H4 (cell line): Measurements from ENCODE around the gene CADPS2. TPM values are rescaled to one million over a fixed set of nuclear protein-coding genes. Genes with fewer than 3 reads are reported as not detected.
A peak's percentile ranks its signal among the peaks of the same experiment; 100 is the strongest.

Experiments
- DNase-seq: peaks from one replicate; pipeline ENCODE4 v3.0.0-alpha.2; 2015; ENCODE audit warnings: low spot score
- total RNA-seq: library from RNA; depleted of rRNA; stranded (reverse); fragments of >200 nt; shearing (Covaris generic); gene quantifications from 2 replicates; pipeline ENCODE4 v1.2.3, GENCODE V29; 2014

CADPS2 gene
- total RNA-seq, 1 experiment from 2014 or later = 23.3 TPM

- DNase-seq = no peak
Observed at GRCh38 chr7:122457325-122457724, 428.9 kb downstream of the CADPS2 start.

- DNase-seq = no peak
Observed at GRCh38 chr7:122454776-122455507, 431.3 kb downstream of the CADPS2 start.

- no peak for DNase-seq
Observed at GRCh38 chr7:122453432-122453831, 432.8 kb downstream of the CADPS2 start.

- no peak for DNase-seq
Observed at GRCh38 chr7:122448893-122449589, 437.2 kb downstream of the CADPS2 start.

- DNase-seq = no peak
Observed at GRCh38 chr7:122442929-122443328, 443.3 kb downstream of the CADPS2 start.

GRCh38 chr7:122438492-122438891 lies 447.8 kb downstream of the CADPS2 start:
- DNase-seq = no peak

- DNase-seq = no peak
Observed at GRCh38 chr7:122438006-122438405, 448.3 kb downstream of the CADPS2 start.

- DNase-seq = no peak
Observed at GRCh38 chr7:122433765-122434164, 452.5 kb downstream of the CADPS2 start.

- DNase-seq = no peak
Observed at GRCh38 chr7:122430710-122431109, 455.6 kb downstream of the CADPS2 start.

GRCh38 chr7:122429926-122430325 lies 456.3 kb downstream of the CADPS2 start:
- no peak for DNase-seq

- DNase-seq = no peak
Observed at GRCh38 chr7:122425731-122426130, 460.5 kb downstream of the CADPS2 start.

GRCh38 chr7:122423591-122423990 lies 462.7 kb downstream of the CADPS2 start:
- DNase-seq = no peak

GRCh38 chr7:122416336-122416735 lies 469.9 kb downstream of the CADPS2 start:
- no peak for DNase-seq

GRCh38 chr7:122415510-122415909 lies 470.8 kb downstream of the CADPS2 start:
- no peak for DNase-seq

GRCh38 chr7:122413339-122413738 lies 472.9 kb downstream of the CADPS2 start:
- no peak for DNase-seq

GRCh38 chr7:122412883-122413282 lies 473.4 kb downstream of the CADPS2 start:
- peak; percentile 63 for DNase-seq

GRCh38 chr7:122412441-122412840 lies 473.8 kb downstream of the CADPS2 start:
- DNase-seq = no peak

GRCh38 chr7:122407195-122407594 lies 479.1 kb downstream of the CADPS2 start:
- no peak for DNase-seq

GRCh38 chr7:122403113-122403512 lies 483.1 kb downstream of the CADPS2 start:
- DNase-seq = no peak

GRCh38 chr7:122402235-122402634 lies 484.0 kb downstream of the CADPS2 start:
- no peak for DNase-seq

- DNase-seq = no peak
Observed at GRCh38 chr7:122397381-122397780, 488.9 kb downstream of the CADPS2 start.

- no peak for DNase-seq
Observed at GRCh38 chr7:122394512-122394911, 491.7 kb downstream of the CADPS2 start.

GRCh38 chr7:122384528-122384927 lies 501.7 kb downstream of the CADPS2 start:
- no peak for DNase-seq
